Brain pericyte (primary cell): ENCODE measurements around the gene CCNYL1.
"Not testable (repeated sequence)": the region's sequence is repeated elsewhere in the genome, so short reads cannot be mapped to it uniquely, and the experiment has no call there.

Experiments
- DNase-seq: peaks from one replicate; pipeline ENCODE4 v3.0.0-alpha.2; 2012; ENCODE audit warnings: low read depth, low spot score

Gene CCNYL1

GRCh38 chr2:207734636-207735512 lies 23.4 kb downstream of the CCNYL1 start:
- no peak for DNase-seq

- DNase-seq, result not testable (repeated sequence)
Measured at GRCh38 chr2:207735513-207735859, 24.0 kb downstream of the CCNYL1 start.

DNA sequence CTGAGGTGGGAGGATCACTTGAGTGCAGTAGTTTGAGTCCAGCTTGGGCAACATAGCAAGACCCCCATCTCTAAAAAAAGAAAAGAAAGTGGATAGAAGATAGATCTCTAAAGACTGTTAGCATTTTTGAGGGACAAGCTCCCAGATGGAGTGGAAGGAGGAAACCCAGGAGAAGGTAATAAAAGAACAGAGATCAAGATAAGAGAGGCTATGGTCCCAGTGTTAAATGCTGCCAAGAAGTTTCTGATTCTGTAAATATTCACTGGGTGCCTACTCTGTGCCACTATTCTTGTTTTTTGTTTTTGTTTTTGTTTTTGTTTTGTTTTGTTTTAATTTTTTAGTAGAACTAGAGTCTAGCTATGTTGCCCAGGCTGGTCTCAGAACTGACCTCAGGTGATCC lies 32.1 kb downstream of the CCNYL1 start:
- DNase-seq, result no peak

GRCh38 chr2:207744050-207744449 lies 32.6 kb downstream of the CCNYL1 start:
- no peak for DNase-seq

DNA sequence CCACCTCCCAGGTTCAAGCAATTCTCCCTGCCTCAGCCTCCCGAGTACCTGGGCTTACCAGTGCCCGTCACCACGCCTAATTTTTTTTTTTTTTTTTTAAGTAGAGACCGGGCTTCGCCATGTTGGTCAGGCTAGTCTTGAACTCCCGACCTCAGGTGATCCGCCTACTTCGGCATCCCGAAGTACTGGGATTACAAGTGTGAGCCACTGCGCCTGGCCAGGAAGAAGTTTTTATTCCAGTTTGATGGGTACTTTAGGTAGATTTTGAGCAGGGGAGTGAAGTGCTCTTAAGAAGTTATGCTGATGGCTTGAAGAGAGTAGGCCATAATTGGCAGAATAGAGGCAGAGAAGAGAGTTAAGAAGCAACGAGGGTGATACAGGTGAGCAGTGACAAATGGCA lies 33.0 kb downstream of the CCNYL1 start:
- DNase-seq, result no peak

GRCh38 chr2:207746131-207746530 lies 34.7 kb downstream of the CCNYL1 start:
- no peak for DNase-seq

GRCh38 chr2:207747653-207748560 lies 36.5 kb downstream of the CCNYL1 start:
- DNase-seq, result no peak

GRCh38 chr2:207748993-207749392 lies 37.6 kb downstream of the CCNYL1 start:
- DNase-seq, result no peak

GRCh38 chr2:207749873-207750272 lies 38.4 kb downstream of the CCNYL1 start:
- DNase-seq, result no peak

DNA sequence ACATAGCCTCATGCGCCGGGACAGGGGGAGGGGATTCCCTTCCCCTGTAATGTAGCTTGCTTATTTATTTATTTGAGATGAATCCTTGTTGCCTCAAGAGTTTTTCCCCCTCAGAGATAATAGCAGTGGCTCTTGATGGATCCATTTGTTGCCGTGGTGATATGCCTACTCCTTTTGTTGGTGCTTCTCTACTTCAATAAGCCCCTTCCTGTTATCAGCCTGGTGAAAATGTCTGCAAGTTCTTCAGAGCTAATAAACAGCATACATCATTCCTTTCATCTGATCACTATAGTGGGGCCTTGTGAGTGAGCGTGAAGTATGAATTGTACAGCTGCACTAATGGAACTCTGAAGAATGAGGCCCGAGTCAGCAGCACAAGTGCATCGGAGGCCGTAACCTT lies 38.9 kb downstream of the CCNYL1 start:
- DNase-seq, result no peak

DNA sequence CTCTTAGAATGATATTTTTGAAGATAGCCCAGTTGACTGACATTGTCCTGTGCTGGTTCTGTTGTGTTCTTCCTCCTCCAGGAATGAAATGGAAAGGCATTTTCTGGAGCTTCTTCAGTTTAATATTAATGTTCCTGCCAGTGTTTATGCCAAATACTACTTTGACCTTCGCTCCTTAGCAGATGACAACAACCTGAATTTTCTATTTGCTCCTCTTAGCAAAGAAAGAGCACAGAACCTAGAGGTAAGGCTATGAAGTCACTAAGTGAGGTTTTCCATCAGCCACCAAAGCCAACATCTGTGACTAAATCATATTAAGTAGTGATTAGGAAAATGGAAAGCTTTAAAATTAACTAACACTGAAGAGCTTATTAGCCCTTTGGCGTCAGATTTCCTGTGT lies 39.4 kb downstream of the CCNYL1 start:
- DNase-seq, result no peak

DNA sequence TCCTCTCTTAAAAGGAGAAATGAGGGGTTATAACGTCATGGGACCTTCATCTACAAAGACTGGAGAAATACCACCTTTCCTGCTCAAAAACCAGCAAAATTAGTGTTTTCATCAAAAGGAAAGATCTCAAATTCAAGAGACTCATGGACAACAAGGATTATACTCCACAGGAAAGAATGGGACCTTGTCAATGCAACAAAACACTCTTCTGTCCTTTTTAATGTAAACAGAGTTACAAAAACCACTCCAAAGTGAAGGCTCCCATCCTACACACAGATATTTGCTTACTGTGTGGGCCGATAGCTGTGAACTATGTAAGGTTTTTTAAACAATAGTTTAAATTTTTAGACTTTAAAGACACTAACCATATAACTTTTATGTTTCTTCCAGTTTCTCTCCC lies 42.2 kb downstream of the CCNYL1 start:
- DNase-seq, result not testable (repeated sequence)

DNA sequence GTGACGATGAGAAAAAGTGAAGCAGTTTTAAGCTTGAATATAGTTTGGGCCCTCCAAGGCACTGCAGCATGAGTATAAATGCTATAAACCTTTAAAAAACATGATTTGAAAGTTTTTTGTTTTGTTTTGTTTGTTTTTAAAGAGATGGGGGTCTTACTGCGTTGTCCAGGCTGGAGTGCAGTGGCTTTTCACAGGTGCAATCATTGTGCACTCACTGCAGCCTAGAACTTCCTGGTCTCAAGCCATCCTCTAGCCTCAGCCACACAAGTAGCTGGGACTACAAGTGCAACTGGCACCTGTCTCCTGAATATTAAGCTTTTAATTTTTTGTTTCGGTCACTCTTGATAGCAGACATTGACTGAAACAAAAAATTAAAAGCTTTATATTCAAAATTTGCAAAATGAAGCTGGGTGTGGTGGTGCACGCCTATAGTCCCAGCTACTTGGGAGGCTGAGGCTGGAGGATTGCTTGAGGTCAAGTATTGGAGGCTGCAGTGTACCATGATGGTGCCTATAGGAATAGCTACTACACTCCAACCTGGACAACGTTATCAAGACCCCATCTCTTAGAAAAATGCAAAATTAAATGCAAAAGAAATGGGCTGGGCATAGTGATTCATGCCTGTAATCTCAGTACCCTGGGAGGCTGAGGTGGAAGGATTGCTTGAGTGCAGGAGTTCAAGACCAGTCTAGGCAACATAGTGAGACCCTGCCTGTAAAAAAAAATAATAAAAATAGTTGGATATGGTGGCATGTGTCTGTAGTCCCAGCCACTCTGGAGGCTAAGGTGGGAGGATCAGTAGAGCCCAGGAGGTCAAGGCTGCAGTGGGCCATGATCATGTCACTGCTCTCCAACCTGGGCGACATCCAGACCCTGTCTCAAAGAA lies 43.3 kb downstream of the CCNYL1 start:
- DNase-seq, result no peak

DNA sequence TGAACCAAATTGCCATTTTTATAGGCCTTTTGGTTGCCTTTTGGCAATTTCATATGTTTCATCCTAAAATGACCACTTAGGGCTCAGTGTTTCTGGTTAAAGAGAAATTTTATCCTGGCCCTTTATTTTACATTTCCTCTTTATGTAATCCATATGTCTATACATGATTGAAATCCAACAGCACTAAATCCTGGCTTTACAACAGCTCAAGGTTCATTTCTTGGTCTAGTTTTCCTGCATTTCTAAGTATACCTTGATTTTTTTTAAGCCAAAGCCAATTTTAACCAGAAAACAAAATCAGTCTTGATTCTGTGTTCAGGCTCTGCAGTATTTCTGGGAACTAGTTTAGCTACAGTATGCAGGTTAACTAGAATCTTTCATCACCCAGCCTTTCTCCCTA lies 46.6 kb downstream of the CCNYL1 start:
- DNase-seq, result no peak

GRCh38 chr2:207759890-207760289 lies 48.5 kb downstream of the CCNYL1 start:
- DNase-seq, result no peak

- no peak for DNase-seq
Measured at GRCh38 chr2:207760453-207760852, 49.0 kb downstream of the CCNYL1 start.

GRCh38 chr2:207761426-207761825 lies 50.0 kb downstream of the CCNYL1 start:
- DNase-seq, result not testable (repeated sequence)

DNA sequence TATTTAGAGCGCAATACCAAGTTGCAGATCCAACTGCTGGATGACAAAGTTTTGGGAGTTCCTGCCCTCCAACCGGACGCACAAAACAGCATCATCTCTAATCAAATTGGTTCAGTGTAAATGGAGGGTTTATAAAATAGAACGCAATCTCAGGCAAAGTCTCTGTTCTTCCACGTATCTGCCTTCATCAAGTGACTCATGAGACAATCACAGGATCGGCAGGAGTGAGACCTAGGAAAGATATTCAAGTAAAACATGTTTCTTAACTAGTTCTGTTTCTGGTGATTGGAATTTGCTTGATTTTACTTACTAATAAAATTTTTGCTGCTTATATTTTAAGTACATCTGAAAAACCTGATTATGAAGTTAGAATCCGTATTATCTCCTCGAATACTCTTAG lies 50.7 kb downstream of the CCNYL1 start:
- DNase-seq, result no peak

- no peak for DNase-seq
Measured at GRCh38 chr2:207763303-207763917, 52.0 kb downstream of the CCNYL1 start.

DNA sequence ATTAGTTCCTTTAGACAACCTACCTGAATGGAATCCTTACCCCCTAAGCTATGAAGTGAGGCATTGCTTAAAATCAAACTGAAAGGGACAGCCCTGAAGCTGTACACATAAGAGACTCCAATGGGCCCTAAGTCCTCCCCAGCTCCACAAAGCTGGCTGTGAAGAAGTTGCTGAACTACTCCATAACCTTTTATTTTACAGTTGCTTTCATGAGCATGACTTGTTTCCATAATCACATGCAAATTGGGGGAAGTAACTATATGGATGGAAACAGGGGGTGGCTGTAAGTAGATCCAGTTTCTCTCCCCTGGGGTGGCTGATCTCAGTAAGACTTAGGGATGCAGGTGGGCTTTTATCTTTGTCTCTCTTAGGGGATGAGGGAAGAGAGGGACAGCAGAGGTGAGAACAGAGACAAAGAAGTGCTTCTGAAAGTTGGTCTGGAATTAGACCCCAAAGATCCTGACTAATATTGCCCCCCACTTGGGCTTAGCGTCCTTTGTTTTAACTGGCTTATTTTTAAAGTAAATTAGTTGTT lies 52.7 kb downstream of the CCNYL1 start:
- no peak for DNase-seq

DNA sequence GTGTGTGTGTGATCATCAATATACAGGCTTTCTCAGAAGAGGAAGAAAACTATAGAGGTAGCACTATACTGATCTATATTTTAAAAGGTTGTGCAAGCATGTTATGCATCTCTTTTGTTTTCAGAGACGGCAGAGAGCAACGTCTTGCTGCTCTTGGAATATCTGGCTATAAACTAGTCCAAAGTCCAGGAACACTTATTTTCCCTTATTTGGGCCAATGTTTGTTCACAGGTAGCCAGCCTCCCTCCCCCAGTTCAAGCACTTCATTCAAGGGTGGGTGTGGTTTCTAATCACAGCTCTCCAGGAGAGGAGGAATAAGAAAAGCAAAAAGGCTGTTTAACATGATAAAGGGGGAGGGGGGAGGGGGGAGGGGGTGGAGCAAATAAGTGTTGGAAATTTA lies 54.1 kb downstream of the CCNYL1 start:
- no peak for DNase-seq
